K562 (cell line): ENCODE data around the gene AGPAT3. TPM values are rescaled to one million over a fixed set of nuclear protein-coding genes. Genes with fewer than 3 reads are reported as not detected.
A peak's percentile ranks its signal among the peaks of the same experiment; 100 is the strongest.

ENCODE experiments used
- ARID2 ChIP-seq: fragments of 450-650 bp; IDR thresholded peaks from 2 replicates; pipeline ENCODE4 v1.6.1; 2017; ENCODE audit warnings: antibody characterized with exemption, mild to moderate bottlenecking
- CBX1 ChIP-seq: sonication (generic); IDR thresholded peaks from 2 replicates; pipeline ENCODE4 v1.6.1; 2016; ENCODE audit warnings: antibody characterized with exemption, low read depth, mild to moderate bottlenecking
- CBX3 ChIP-seq, 2 experiments: IDR thresholded peaks; 1 replicate in 1 of 2; 2 replicates in 1 of 2; pipeline ENCODE4 v1.6.1; 2012; ENCODE audit warnings: inconsistent platforms in 2 of 2, low read length in 2 of 2, borderline replicate concordance in 1 of 2, control low read depth in 1 of 2
- COPS2 ChIP-seq: fragments of 450-650 bp; conservative IDR thresholded peaks from 2 replicates; pipeline ENCODE4 v1.6.1; 2016; ENCODE audit warnings: mild to moderate bottlenecking, moderate library complexity
- ELF2 ChIP-seq: fragments of 250-450 bp; sonication (Bioruptor Pico); IDR thresholded peaks from 2 replicates; pipeline ENCODE4 v1.5.0; 2021; ENCODE audit warnings: mild to moderate bottlenecking
- HDAC6 ChIP-seq: IDR thresholded peaks from 2 replicates; pipeline ENCODE4 v1.6.1; 2012; ENCODE audit warnings: low read depth, mild to moderate bottlenecking, control low read depth, inconsistent platforms, low read length, moderate library complexity
- MAZ ChIP-seq, 2 experiments: fragments of 450-650 bp in 1 of 2; sonication (generic) in 1 of 2; formaldehyde crosslinking; IDR thresholded peaks in 1 of 2; conservative IDR thresholded peaks in 1 of 2; 2 replicates each; pipeline versions ENCODE4 v1.4.0 to v1.5.0; 2020; ENCODE audit warnings: mild to moderate bottlenecking in 1 of 2, missing genetic modification reagents in 1 of 2
- RBM25 ChIP-seq: fragments of 200-400 bp; formaldehyde crosslinking; IDR thresholded peaks from 2 replicates; pipeline ENCODE4 v1.6.1; 2018; ENCODE audit warnings: low read length, low read depth, moderate library complexity; ENCODE audit not compliant: severe bottlenecking
- SNRNP70 ChIP-seq: fragments of 200-400 bp; formaldehyde crosslinking; optimal IDR thresholded peaks from 2 replicates; pipeline ENCODE3; 2017; ENCODE audit warnings: low read depth, low read length
- THRA ChIP-seq: fragments of 450-650 bp; IDR thresholded peaks from 2 replicates; pipeline ENCODE4 v1.6.1; 2017; ENCODE audit warnings: mild to moderate bottlenecking, moderate library complexity
- TSHZ1 ChIP-seq: fragments of 250-450 bp; sonication (Bioruptor Pico); IDR thresholded peaks from 2 replicates; pipeline ENCODE4 v1.4.0; 2020; ENCODE audit warnings: mild to moderate bottlenecking, moderate library complexity
- ZEB2 ChIP-seq: fragments of 450-650 bp; IDR thresholded peaks from 2 replicates; pipeline ENCODE4 v1.6.1; 2016
- ZNF133 ChIP-seq: fragments of 250-450 bp; sonication (Bioruptor Pico); IDR thresholded peaks from 2 replicates; pipeline ENCODE4 v1.4.0; 2020; ENCODE audit warnings: mild to moderate bottlenecking
- ZNF263 ChIP-seq: sonication (generic); formaldehyde crosslinking; IDR thresholded peaks from 2 replicates; pipeline ENCODE4 v1.8.0; 2022; ENCODE audit warnings: mild to moderate bottlenecking, missing genetic modification reagents, borderline replicate concordance
- ZSCAN32 ChIP-seq: fragments of 450-650 bp; formaldehyde crosslinking; IDR thresholded peaks from 2 replicates; pipeline ENCODE4 v1.4.0; 2020; ENCODE audit warnings: mild to moderate bottlenecking, moderate library complexity
- polyA plus RNA-seq, 8 experiments: library from polyadenylated mRNA; depleted of rRNA in 4 of 8; stranded (reverse) in 5 of 8; unstranded in 3 of 8; fragments of >200 nt; fragmentation: Nextera tagmentation in 2 of 8; fragmentation: Illumina TruSeq in 1 of 8; extraction: Ambion mirVana in 2 of 8; extraction: Trizol in 1 of 8; gene quantifications; 2 replicates each; pipeline versions ENCODE4 v1.2.1 to v1.2.3, GENCODE V29; 2011 to 2014; ENCODE audit warnings: inconsistent platforms in 1 of 8, missing spikeins in 1 of 8
- total RNA-seq, 7 experiments: library from RNA; depleted of rRNA in 6 of 7; stranded (reverse); fragments of >200 nt in 6 of 7; fragmentation: Illumina TruSeq in 2 of 7; extraction: Trizol in 2 of 7; gene quantifications; 2 replicates each; pipeline versions ENCODE4 v1.2.1 to v1.2.3, GENCODE V29; 2011 to 2021; ENCODE audit warnings: low replicate concordance in 1 of 7
- TF ChIP-seq, protein P1 (sequence below), 2 experiments: fragments of 450-650 bp in 1 of 2; sonication (generic) in 1 of 2; formaldehyde crosslinking in 1 of 2; IDR thresholded peaks in 1 of 2; conservative IDR thresholded peaks in 1 of 2; 2 replicates each; pipeline versions ENCODE4 v1.6.1 to v1.8.1; 2016 to 2023; ENCODE audit warnings: mild to moderate bottlenecking in 2 of 2, moderate library complexity in 2 of 2, inconsistent platforms in 1 of 2, missing genetic modification reagents in 1 of 2
- TF ChIP-seq, protein P2 (sequence below): fragments of 450-650 bp; formaldehyde crosslinking; IDR thresholded peaks from 2 replicates; pipeline ENCODE4 v1.4.0; 2020; ENCODE audit warnings: mild to moderate bottlenecking, moderate library complexity
- TF ChIP-seq, protein P3 (sequence below): sonication (generic); formaldehyde crosslinking; IDR thresholded peaks from 2 replicates; pipeline ENCODE4 v1.8.0; 2022; ENCODE audit warnings: missing genetic modification reagents, mild to moderate bottlenecking, moderate library complexity, borderline replicate concordance

Gene AGPAT3
- total and polyA plus RNA-seq, 9 of the 15 experiments (the other 6 are each of a cell fraction or from before 2014, with no cell fraction given) = 1.5 to 88.4 (median 35.7) TPM

DNA sequence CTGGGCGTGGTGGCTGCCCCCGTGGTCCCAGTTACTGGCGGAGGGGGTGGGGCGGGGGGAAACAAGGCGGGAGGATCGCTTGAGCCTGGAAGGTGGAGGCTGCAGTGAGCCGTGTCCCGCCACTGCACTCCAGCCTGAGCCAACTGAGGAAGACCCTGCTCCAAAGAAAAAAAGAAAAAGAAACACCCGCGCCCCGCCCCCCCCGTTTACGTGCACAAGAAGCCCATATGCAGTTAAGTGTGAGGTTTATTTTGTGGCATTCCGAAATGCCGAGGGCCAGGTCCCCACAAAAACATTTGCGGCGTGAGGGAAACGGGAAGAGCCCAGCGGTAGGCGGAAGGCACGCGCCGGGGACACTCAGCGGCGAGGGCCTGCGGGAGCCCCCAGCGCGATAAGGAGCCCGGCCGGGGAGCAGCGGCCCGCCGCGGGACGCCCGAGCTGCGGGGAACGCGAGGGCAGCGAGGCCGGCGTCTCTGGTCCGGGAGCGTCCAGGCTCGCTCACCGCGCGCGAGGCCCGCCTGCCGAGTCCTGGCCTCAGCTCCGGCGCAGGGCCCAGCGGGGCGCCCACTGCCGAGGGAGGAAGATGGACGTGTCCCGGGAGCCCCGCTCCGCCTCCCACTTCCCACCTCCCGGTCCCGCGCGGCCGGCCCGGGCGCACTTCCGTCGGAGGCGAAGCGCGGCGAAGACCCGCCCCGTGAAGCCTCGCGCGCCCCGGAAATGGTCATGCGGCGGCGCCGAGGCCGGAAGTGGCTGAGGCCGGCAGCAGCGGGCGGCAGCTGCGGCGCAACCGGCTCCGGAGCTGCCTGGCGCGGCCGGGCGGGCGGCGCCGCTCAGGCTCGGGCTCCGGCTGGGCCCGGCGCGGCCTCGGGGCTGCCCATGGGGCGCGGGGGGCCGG is 146.8 kb downstream of the AGPAT3 start, which contains the start of gene TRAPPC10 (continued):
- TF ChIP-seq RBM25 = peak; percentile 40
- TF ChIP-seq CBX3 (IDR thresholded peaks at IDR 0.05; ENCODE audit: borderline replicate concordance in 1 of 2, low read length in 2 of 2) = no peak; a peak in 1 of 3 replicates
- TF ChIP-seq, protein P1, sequence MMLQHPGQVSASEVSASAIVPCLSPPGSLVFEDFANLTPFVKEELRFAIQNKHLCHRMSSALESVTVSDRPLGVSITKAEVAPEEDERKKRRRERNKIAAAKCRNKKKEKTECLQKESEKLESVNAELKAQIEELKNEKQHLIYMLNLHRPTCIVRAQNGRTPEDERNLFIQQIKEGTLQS (IDR thresholded peaks at IDR 0.05) = no peak
- TF ChIP-seq, protein P1 (CRISPR knock-in tag; conservative IDR thresholded peaks at IDR 0.05) = no peak
- no peak for TF ChIP-seq SNRNP70
- no peak for TF ChIP-seq HDAC6
- TF ChIP-seq, protein P2, sequence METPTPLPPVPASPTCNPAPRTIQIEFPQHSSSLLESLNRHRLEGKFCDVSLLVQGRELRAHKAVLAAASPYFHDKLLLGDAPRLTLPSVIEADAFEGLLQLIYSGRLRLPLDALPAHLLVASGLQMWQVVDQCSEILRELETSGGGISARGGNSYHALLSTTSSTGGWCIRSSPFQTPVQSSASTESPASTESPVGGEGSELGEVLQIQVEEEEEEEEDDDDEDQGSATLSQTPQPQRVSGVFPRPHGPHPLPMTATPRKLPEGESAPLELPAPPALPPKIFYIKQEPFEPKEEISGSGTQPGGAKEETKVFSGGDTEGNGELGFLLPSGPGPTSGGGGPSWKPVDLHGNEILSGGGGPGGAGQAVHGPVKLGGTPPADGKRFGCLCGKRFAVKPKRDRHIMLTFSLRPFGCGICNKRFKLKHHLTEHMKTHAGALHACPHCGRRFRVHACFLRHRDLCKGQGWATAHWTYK (CRISPR knock-in tag) = peak; percentile 94; the same call in 1 of the 2 replicates
- no peak for TF ChIP-seq ARID2
- peak; percentile 64; the same call in 1 of the 2 replicates for TF ChIP-seq ZSCAN32 (CRISPR knock-in tag)
- peak; percentile 92 for TF ChIP-seq ELF2 (CRISPR knock-in tag)
- peak in 1 of 2 experiments; percentile 96; a peak in 3 of 4 replicates for TF ChIP-seq MAZ (CRISPR knock-in tag; conservative IDR thresholded peaks at IDR 0.05 in 1 of 2, IDR thresholded peaks at IDR 0.05 in 1 of 2)
- TF ChIP-seq COPS2 = no peak
- TF ChIP-seq ZNF263 (CRISPR knock-in tag) = no peak; the same call in 1 of the 2 replicates
- TF ChIP-seq, protein P3, sequence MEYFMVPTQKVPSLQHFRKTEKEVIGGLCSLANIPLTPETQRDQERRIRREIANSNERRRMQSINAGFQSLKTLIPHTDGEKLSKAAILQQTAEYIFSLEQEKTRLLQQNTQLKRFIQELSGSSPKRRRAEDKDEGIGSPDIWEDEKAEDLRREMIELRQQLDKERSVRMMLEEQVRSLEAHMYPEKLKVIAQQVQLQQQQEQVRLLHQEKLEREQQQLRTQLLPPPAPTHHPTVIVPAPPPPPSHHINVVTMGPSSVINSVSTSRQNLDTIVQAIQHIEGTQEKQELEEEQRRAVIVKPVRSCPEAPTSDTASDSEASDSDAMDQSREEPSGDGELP (CRISPR knock-in tag) = no peak
- 0 out of 2 replicates have a peak, but pooled peaks have one; percentile 44 for TF ChIP-seq CBX1
- 0 out of 2 replicates have a peak, but pooled peaks have one; percentile 10 for TF ChIP-seq ZEB2
- no peak for TF ChIP-seq TSHZ1 (CRISPR knock-in tag)
- TF ChIP-seq THRA = no peak
- TF ChIP-seq ZNF133 (CRISPR knock-in tag) = no peak
